NCI-H1417 treated with DMSO at 0.1 percent for 48 hours (cell line): ENCODE results near the gene FEN1.

Experiments used
- DNase-seq: peaks from one replicate; lab custom pipeline; 2025; lab: John Stamatoyannopoulos, UW

Gene FEN1

GRCh38 chr11:61795459-61795858 is 2.7 kb downstream of the FEN1 start:
- DNase-seq = no peak

DNA sequence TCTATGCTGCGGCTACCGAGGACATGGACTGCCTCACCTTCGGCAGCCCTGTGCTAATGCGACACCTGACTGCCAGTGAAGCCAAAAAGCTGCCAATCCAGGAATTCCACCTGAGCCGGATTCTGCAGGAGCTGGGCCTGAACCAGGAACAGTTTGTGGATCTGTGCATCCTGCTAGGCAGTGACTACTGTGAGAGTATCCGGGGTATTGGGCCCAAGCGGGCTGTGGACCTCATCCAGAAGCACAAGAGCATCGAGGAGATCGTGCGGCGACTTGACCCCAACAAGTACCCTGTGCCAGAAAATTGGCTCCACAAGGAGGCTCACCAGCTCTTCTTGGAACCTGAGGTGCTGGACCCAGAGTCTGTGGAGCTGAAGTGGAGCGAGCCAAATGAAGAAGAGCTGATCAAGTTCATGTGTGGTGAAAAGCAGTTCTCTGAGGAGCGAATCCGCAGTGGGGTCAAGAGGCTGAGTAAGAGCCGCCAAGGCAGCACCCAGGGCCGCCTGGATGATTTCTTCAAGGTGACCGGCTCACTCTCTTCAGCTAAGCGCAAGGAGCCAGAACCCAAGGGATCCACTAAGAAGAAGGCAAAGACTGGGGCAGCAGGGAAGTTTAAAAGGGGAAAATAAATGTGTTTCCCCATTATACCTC is 3.3 kb downstream of the FEN1 start:
- DNase-seq = no peak

- DNase-seq = peak; percentile 52
Observed at GRCh38 chr11:61797263-61797944, 4.7 kb downstream of the FEN1 start.

GRCh38 chr11:61799665-61800284 is 7.1 kb downstream of the FEN1 start:
- DNase-seq = no peak

DNA sequence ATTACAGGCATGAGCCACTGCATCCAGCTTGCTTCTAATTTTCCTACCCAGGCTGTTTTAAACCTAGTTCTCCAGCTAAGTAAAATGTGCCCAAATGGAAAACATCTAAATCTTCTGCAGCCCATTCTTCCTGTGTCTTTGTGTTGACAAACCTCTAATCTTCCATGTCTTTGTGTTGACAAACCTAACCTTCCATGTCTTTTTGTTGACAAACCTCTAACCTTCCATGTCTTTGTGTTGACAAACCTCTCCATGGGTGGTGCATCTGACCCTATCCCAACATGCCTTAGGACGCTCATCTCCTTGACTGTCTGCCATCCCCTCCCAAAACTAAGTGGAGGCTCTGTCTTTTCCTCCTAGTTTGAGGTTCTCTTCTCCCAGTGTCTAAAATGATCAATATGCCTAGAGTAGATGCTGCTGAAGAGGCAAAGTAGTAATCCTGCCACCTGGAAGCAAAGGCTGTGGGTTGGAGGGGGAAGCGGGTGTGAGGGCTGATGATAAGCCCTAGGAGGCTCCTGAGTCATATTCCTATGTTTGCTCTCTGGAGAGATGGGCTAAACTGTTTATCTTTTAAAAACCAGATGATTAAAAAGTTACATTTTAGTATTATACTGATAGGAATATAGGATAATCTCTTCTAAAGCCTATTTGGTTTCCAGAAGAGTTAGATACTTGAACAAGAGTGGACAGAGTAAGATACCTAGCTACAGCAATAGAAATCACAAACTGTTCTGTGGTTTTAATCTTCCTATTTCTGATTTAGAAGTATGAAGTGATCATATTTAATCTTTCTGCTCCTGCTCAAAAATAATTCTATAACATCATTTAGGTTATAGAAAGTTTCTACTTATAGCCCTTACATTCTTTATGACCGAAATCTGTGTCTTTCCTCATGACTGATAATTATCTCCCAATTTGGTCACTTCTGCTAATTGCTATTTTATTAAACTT is 7.9 kb downstream of the FEN1 start:
- no peak for DNase-seq

GRCh38 chr11:61802605-61803004 is 9.9 kb downstream of the FEN1 start:
- no peak for DNase-seq

DNA sequence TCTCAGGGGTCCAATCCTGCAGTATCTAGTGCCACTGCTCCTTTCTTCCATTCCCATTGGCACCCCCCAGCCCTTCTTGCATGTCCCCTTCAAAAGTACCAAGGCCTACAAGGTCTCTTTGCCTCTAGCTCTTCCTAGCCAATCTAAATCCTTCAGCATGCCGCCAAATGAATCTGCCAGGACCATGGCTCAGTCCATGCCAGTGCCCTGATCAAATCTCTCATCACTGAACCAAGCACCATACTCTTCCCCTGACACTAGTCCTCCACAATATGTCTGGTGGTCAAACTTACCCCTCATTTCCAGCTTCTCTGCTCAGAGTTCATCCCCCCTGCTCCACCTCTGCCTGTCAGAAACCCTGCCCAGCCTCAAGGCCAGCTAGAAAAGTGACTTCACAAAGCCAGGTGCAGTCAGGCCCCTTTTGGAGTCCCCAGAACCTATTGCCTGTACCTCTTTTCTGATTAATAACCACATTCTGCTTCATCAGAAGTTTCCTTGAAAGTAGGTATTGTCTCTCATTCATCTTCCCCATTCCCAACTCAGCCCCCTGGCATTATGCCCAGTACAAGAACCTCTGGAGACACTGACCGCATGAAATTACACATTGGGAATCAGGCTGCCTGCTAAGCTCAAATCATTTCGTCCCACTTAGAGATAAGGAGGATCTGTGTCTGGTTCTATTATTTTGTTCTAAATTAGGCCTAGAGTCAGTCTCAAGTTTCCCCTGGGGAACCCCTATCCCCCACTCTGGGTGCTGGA is 11.4 kb downstream of the FEN1 start:
- DNase-seq = no peak

DNA sequence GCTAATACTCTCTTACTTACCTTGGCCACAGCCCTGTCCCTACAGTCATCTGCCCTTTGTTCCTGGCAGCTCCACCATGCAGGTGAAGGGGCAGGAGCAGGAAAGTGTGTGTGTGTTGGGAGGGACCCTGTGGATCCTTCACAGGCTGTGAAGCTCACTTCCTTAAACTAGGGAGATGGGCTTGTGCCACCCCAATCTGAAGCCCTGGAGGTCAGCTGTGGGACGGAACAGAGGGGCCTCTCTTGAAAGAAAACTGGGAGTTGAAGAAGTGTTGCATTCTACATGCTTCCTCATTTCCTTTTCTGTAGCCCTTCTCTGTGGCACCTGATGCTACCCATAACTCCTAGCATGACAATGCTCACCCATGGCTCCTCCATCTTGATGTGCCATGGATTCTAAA is 12.4 kb downstream of the FEN1 start:
- no peak for DNase-seq

DNA sequence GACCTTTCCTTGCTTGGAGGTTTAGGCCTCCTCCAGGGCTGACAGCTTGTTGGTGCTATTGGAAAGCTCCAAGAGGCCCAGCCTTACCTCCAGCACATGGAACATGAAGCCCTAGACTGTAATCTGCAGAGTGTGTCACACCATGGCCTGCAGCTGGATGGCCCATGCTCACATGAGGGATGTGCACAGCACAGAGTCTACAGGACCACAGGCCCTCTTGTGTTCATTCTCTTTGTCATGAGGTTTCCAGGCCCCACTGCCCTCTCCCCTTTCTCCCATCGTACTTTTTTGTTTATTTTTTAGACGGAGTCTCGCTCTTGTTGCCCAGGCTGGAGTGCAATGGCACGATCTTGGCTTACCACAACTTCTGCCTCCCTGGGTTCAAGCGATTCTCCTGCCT is 14.1 kb downstream of the FEN1 start:
- DNase-seq = no peak

DNA sequence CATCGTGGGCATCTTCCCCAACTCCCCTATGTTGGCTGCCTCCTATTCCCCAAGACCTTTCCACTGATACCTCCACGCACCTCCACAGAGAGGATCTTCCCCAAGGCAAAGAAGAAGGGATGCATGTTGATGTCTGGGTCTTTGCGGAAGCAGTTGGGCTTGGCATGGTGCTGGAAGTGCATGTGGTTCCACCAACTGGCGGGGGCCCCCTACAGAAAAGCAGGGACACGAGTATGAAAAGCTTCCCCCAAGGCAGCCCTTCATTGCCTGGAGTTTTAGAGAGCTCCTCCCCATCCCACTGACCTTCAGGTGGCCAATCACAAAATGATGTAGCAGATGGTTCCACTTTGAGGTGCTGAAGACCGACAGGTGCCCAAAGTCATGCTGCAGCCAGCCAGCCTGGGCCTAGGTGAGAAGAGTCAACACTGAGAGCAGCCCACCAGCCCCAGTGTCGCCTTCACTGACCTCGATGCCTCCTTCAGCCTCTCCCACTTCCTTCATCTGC is 18.0 kb downstream of the FEN1 start:
- no peak for DNase-seq

DNA sequence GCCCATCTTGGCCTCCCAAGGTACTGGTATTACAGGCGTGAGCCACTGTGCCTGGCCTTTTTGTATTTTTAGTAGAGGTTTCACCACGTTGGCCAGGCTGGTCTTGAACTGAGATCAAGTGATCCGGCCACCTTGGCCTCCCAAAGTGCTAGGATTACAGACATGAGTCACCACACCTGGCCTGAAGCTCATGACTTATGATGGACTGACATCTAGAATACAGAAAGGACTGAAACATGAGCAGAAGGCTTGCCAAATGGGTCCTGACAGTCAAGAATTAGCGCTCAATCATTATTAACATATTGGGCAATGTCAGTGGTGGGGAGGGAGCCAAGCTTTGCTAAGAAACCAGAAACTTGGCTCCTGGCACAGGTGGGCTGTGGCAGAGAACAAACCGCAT is 19.1 kb downstream of the FEN1 start:
- DNase-seq = no peak

- DNase-seq = no peak
Observed at GRCh38 chr11:61812736-61813411, 20.2 kb downstream of the FEN1 start.

- peak; percentile 11 for DNase-seq
Observed at GRCh38 chr11:61814247-61814957, 21.7 kb downstream of the FEN1 start.

- DNase-seq = peak; percentile 68
Observed at GRCh38 chr11:61814958-61815789, 22.5 kb downstream of the FEN1 start.

DNA sequence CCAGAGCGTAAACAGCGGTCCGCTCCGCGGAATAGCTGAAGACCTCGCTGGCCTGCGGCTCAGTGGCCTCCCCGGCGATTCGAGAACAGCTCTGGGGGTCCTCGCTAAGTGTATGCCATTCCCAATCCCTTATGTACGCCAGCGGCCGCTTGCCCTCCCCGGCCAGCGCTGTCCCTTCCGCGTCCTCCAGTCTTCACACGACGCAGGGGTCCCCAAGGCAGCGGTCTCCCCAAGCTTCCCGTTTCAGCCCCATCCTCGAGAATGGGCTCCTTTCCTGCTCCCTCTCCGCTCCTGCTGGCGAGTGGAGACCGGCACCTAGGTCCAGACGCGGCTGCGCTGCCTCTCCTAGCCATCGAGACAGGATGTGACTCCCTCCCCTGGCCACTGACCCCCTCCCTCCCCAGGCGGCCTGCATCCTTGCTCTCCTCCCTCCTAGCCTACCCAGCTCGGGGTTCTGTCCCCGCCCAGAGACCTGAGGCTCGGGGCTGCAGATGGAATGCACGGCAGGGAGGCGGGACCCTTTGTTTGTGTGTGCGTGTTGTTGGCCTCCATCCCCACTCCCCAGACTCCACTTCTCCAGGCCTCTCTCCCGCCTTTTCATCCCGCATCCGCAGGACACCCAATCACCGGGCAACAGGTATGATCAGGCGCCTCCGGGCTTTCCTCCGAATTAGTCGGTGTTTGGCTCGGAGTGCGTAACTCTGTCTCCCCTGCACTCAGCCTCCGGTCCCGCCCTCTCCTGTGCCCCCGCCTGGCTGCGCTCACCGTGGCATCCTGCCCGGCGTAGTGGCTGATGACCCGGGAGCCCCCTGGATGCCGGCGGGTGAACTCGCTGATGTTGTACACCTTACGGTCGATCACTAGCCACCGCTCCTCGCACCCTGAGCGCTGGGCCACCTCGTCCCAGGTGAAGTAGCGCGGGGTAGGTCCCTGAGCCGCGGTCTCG is 23.4 kb downstream of the FEN1 start:
- peak; percentile 12 for DNase-seq

DNA sequence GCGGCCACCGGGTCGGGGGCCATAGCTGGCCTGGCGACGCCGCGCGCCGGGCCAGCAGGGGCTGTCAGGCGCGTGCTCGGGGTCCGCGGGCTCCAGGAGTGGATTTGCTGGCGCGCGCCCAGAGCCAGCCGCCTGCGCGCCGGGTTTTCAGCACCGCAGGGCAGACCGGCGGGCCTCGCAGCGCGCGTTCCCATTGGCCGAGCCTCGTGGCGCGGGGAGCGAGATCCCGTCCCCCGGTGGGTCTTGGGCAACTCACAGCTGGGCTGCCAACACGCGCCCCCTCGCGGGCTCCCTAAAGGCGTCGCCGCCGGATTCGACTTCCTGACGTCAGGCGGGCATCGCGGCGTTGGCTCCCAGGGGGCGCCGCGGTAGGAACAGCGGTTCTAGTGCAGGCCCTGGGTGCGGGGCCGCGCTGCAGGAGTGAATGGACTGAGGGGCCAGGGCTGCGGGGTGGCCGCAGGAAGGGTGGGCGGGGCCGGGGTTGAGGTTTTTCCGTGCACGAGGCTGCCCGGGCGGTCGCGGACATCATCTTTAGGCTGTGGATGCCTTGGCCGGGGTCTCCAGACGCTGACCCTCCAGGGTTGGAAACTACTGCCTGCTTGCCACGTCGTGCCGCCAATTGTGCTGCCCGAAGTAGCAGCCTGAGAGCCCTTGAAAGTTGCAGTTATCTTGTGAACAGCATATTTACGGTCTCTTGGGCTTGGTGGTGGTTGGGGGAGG is 24.2 kb downstream of the FEN1 start, which contains the start of gene FADS1:
TSS of gene FADS1 (minus strand) at position 268 of the 720 bp plus-strand sequence. CDS start at position 194, 74 bp downstream.
- peak; percentile 87 for DNase-seq
